SW 1271 (cell line): ENCODE measurements around the gene RDH13.
A peak's percentile ranks its signal among the peaks of the same experiment; 100 is the strongest.
"Not testable (repeated sequence)": the region's sequence is repeated elsewhere in the genome, so short reads cannot be mapped to it uniquely, and the experiment has no call there.

Experiments used
- DNase-seq, 2 experiments: peaks; one replicate each; lab custom pipeline; 2025; lab: John Stamatoyannopoulos, UW

RDH13 gene

DNA sequence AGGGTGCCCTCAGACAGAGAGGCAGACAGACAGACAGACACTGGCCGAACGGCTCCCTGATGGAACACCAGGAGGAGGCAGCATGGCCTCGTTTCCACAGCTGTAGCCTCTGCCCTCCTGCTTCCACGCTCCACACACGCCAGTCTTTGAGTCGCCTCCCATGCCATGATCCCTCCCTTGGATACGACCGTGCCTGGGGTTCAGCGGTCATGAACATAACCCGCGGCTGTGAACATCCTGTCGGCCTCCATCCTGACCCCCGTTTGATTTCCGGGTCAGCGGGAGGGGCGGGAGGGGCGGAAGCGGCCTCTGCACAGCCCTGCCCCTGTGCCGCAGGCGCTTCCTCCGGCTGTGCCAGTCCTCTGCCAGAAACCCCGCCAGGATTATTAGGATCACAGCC is 48.2 kb downstream of the RDH13 start:
- DNase-seq = no peak

DNA sequence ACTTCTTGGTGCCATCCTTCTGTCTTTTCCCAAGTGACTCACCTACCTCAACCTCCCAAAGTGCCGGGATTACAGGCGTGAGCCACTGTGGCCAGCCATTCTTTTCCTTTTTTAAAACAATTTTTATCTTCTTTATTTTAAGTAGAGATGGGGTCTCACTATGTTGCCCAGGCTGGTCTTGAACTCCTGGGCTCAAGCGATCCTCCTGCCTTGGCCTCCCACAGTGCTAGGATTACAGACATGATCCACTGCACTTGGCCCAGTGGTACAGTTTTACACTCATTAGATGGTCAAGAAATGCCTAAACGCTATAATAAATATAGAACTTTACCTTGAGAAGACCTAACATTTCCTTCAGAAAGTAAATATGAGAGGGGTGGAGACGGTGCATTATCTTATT is 49.4 kb downstream of the RDH13 start:
- no peak for DNase-seq

DNA sequence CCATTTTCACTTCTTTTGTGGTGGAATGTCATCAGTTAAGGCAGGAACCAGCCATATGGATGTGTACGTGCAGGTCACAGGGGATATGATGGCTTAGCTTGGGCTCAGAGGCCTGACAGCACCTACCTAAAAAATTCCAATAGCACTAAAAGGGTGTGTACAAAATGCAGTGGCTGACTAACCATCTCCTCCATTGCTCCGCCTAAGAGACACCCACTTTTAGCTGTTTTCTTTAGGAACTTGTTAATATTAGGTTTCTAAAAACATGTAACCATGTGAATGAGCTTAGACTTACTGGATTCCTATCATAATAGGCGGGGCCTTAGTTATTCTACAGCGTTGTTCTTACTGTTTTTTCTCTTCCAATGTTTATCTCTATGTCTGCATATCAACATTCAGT is 50.6 kb downstream of the RDH13 start:
- no peak for DNase-seq

DNA sequence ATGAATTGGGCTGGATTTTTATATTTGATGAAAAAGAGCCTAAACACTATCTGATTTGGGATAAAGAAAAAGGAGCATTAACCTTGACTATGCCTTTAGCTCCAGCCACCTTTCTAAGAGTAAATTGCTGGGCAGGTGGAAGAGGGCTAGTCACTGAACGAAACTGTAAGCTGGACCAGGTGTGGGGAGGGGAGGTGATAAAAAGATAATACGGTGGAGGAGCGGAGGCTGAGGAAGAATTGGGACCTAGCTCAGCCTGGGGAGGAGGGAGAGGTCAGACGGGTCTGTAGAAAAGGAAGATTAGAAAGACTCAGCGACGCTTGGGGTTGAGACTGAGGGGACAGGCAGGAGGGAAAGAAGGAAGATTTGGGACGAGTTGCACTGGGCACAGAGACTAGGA is 52.4 kb downstream of the RDH13 start:
- not testable (repeated sequence) for DNase-seq

DNA sequence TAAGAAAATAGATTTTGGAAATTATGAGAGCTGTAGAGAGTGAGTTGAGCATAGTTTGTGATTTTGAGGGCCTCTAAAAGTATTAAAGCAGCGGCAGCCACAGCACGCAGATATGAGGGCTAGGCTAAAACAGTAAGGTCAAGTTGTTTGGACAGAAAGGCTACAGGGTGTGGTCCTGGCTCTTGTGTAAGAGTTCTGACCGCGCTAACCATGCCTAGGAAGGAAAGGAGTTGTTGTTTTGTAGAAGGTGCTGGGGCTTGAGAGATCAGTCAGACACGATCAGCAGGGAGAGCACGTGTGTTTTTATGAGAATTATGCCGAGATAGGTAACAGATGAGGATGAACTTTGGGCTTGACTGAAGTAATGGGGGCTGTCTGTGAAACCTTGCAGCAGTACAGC is 54.2 kb downstream of the RDH13 start:
- DNase-seq = not testable (repeated sequence)

DNA sequence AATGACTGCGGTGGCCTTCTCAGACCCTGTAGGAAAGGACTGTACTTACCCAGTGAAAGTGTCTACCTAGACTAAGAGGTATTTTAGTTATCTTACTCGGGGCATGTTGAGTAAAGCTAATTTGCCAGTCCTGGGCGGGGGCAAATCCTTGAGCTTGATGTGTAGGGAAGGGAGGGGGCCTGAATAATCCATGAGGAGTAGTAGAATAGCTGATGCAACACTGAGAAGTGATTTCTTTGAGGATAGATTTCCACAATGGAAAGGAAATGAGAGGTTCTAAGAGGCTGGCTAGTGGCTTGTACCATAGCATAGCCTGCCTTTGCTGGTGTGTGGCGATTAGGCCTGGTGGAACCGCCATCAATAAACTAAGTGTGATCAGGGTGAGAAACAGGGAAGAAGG is 54.8 kb downstream of the RDH13 start:
- not testable (repeated sequence) for DNase-seq

DNA sequence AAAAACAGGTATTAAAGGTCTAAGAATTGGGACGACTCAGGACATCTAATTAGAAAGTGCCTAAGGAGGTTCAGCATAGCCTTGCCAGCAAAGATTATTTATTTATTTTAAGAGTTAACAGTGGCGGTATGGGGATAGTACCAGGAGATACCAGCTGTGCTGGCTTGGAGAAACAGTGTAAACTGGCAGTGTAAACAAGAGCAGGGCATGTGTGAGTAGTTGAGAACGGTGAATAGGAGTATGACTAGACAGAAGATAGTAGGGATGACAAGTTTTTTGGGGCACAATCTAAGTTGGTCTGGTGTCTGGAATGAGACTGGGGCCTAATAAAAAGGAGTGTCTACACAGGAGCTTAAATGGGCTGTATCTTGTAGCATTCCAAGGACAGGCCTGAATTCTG is 55.4 kb downstream of the RDH13 start:
- not testable (repeated sequence) for DNase-seq

DNA sequence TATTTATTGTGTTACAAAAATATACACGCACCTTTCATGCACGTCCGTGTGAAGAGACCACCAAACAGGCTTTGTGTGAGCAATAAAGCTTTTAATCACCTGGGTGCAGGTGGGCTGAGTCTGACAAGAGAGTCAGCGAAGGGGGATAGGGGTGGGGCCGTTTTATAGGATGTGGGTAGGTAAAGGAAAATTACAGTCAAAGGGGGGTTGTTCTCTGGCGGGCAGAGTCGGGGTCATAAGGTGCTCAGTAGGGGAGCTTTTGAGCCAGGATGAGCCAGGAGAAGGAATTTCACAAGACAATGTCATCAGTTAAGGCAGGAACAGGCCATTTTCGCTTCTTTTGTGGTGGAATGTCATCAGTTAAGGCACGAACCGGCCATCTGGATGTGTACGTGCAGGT is 56.2 kb downstream of the RDH13 start:
- not testable (repeated sequence) for DNase-seq

DNA sequence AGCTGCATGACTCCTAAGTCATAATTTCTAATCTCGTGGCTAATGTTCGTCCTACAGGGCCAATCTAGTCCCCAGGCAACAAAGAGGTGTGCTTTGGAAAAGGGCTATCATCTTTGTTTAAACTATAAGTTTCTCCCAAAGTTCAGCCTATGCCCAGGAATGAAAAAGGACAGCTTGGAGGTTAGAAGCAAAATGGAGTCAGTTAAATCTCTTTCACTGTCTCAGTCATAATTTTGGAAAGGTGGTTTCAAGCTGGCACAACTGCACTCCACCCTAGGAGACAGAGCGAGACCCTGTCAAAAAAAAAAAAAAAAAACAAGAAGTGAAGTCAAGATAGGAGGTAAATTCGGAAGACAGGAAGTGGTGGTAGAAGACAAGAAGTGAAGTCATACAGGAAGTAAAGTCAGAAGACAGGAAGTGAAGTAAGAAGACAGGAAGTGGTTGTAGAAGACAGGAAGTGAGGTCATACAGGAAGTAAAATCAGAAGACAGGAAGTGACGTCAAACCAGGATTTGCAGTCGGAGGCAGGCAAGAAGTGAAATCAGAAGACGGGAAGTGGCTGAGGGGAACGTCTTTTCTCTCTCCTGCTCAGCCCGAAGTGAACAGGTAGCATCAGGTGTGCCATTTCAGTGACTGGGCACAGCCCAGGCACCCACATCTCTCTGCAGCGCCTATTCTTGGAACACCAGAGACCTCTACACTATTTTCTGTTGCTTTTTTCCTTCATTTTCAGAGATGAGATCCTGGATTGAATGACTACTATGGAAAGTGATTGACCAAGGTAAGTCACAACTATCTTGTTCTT is 57.1 kb downstream of the RDH13 start:
- DNase-seq = peak in 1 of 2 experiments; percentile 30

DNA sequence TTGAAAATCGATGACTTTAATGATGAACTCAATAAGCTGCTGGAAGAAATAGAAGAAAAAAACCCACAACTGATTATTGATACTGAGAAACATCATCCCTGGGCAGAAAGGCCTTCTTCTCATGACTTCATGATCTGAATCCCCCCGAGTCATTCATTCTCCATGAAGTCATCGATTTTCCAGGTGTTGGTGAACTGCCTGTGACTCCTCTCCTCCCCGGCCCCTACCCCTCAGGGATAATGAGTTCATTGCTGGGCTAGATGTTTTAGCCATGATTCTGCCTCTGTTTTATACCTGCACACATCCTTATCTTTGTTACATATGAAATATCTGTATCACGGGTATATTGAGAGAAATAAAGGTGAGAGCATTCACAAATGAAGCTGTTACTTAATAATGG is 62.2 kb downstream of the RDH13 start:
- no peak for DNase-seq

DNA sequence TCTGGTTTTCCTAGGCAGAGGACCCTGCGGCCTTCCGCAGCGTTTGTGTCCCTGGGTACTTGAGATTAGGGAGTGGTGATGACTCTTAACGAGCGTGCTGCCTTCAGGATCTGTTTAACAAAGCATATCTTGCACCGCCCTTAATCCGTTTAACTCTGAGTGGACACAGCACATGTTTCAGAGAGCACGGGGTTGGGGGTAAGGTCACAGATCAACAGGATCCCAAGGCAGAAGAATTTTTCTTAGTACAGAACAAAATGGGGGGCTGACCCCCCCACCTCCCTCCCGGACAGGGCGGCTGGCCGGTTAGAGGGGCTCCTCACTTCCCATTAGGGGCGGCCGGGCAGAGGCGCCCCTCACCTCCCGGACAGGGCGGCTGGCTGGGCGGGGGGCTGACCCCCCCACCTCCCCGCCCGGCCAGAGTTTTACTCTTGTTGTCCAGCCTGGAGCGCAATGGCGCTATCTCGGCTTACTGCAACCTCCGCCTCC is 64.2 kb downstream of the RDH13 start:
- DNase-seq = not testable (repeated sequence)

DNA sequence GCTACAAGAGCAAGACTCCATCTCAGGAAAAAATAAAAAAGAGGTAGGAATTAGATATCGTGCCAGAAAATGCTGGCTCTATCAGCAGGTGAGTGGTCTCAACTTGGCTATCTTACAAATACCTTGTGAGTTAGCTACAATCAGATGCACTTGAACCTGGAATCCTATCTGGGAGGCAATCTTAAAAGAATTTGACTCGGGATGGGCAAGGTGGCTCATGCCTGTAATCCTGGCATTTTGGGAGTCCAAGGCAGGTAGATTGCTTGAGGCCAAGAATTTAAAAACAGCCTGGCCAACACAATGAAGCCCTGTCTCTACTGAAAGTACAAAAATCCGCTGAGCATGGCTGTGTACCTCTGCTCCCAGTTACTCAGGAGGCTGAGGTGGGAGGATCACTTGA is 67.4 kb downstream of the RDH13 start:
- no peak for DNase-seq
